ENCODE data around the gene SOCS2.

The SOCS2 gene

GRCh38 chr12:93595351-93595750, 22.9 kb downstream of the SOCS2 start:
- TF ChIP-seq CTCF (IDR thresholded peaks at IDR 0.05; ENCODE audit: borderline replicate concordance, insufficient read depth, low read depth, low read length) = no peak
- no peak overlapping the region for H3K4me3 ChIP-seq (ENCODE audit: low read depth, low read length)

- TF ChIP-seq CTCF (IDR thresholded peaks at IDR 0.05; ENCODE audit: borderline replicate concordance, insufficient read depth, low read depth, low read length) = no peak
- H3K4me3 ChIP-seq (ENCODE audit: low read depth, low read length) = no peak overlapping the region
Observed at GRCh38 chr12:93597608-93598007, 25.1 kb downstream of the SOCS2 start.

- TF ChIP-seq CTCF (IDR thresholded peaks at IDR 0.05; ENCODE audit: borderline replicate concordance, insufficient read depth, low read depth, low read length) = no peak
- H3K4me3 ChIP-seq (ENCODE audit: low read depth, low read length) = no peak overlapping the region
Observed at GRCh38 chr12:93599192-93599591, 26.7 kb downstream of the SOCS2 start.

GRCh38 chr12:93601591-93601990, 29.1 kb downstream of the SOCS2 start:
- TF ChIP-seq CTCF (IDR thresholded peaks at IDR 0.05; ENCODE audit: borderline replicate concordance, insufficient read depth, low read depth, low read length) = no peak
- no peak overlapping the region for H3K4me3 ChIP-seq (ENCODE audit: low read depth, low read length)

- H3K4me3 ChIP-seq (ENCODE audit: low read depth, low read length) = no peak overlapping the region
- TF ChIP-seq CTCF (IDR thresholded peaks at IDR 0.05; ENCODE audit: borderline replicate concordance, insufficient read depth, low read depth, low read length) = no peak
Observed at GRCh38 chr12:93602897-93603668, 30.6 kb downstream of the SOCS2 start.

- H3K4me3 ChIP-seq (ENCODE audit: low read depth, low read length) = no peak overlapping the region
- no peak for TF ChIP-seq CTCF (IDR thresholded peaks at IDR 0.05; ENCODE audit: borderline replicate concordance, insufficient read depth, low read depth, low read length)
Observed at GRCh38 chr12:93603762-93604161, 31.3 kb downstream of the SOCS2 start.

- no peak for TF ChIP-seq CTCF (IDR thresholded peaks at IDR 0.05; ENCODE audit: borderline replicate concordance, insufficient read depth, low read depth, low read length)
- no peak overlapping the region for H3K4me3 ChIP-seq (ENCODE audit: low read depth, low read length)
Observed at GRCh38 chr12:93608313-93608712, 35.8 kb downstream of the SOCS2 start.
